HG02943 (cell line): ENCODE results near the gene ABLIM3.
"Not testable (repeated sequence)": the region's sequence is repeated elsewhere in the genome, so short reads cannot be mapped to it uniquely, and the experiment has no call there.

ENCODE experiments used
- ATAC-seq: cut with Tn5 transposase; IDR thresholded peaks from one replicate; pipeline ENCODE4 v1.9.1; 2021; ENCODE audit warnings: mild to moderate bottlenecking, low read depth, moderate library complexity; ENCODE audit not compliant: unreplicated experiment

The ABLIM3 gene

DNA sequence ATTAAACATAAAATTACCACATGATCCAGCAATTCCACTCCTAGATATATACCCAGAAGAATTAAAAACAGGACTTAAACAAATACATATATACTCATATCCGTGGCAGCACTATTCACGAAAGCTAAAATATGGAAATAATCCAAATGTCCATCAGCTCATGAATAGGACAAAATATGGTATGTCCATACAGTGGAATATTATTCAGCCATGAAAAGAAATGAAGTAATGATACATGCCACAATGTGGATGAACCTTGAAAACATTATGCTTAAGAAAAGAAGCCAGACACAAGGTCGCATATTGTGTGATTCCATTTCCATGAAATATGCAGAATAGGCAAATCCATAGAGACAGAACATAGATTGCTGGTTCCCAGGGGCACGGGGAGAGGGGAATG is 105.6 kb downstream of the ABLIM3 start:
- no peak for ATAC-seq

DNA sequence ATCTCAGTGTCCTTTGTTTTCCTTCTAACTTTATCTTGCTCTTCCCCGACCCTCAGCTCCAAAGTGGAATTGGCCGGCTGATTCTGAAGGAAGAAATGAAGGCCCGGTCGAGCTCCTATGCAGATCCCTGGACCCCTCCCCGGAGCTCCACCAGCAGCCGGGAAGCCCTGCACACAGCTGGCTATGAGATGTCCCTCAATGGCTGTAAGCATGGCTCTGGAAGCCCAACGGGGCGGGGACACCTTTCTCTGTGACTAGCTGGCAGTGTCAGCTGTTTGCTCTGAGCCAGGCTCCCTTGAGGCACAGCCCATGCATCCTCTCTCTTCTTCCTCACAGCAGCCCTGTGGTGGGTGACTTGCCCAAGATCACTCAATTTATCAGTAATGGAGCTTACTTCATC is 106.4 kb downstream of the ABLIM3 start:
- ATAC-seq = no peak

DNA sequence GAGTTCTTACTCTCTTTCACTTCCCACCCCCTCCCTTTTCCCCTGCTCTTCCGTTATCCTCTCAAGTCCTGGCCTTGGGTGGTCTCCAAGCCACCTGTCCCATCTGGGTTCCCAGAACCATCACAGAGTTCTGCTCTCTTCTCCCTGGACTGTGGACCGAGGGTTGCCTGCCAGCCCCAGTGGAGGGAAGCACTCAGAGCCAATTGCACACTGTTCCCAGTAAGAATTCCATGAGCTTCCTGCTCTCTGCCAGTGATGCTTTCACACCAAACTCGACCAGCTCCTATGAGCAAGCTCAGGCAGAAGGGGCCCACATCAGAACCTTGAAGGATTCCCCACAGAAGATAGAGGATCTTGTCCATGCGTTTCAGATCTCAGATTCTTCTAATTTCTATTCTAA is 110.3 kb downstream of the ABLIM3 start:
- no peak for ATAC-seq

DNA sequence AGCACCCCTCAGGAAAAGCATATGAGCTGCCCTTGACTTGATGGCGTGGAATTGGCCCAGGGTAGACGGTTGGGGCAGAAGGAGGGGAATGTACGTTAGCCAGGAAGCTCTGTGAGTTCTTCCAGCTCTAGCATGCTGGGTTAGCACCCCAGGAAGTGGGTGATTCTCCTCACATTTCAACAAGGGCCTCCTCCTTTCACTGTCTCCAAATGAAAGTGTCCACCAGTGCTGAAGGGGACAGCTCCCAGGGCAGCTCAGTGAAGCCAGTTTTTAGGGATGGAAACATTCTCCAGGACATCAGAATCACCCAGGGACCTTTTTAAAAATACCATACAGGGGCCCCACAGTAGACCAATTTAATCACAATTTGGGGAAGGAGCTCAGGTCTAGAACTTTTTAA is 113.2 kb downstream of the ABLIM3 start:
- no peak for ATAC-seq

DNA sequence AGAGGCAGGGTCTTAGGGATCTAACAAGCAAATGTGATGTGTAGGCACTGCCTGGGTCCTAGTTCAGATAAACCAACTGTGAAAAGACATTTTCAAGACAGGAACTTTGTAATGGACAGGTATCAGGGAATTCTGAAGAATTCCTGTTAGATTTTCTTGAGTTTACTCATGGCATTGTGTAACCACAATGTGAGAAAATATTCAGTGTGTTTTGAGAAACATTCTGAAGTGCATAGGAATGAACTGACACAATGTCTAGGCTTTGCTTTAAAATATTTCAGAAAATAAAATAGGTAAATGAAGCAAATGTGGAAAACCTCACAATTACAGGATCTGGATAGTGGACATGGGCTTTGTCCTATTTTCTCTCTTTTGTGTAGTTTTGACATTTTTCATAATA is 115.2 kb downstream of the ABLIM3 start:
- ATAC-seq = no peak

DNA sequence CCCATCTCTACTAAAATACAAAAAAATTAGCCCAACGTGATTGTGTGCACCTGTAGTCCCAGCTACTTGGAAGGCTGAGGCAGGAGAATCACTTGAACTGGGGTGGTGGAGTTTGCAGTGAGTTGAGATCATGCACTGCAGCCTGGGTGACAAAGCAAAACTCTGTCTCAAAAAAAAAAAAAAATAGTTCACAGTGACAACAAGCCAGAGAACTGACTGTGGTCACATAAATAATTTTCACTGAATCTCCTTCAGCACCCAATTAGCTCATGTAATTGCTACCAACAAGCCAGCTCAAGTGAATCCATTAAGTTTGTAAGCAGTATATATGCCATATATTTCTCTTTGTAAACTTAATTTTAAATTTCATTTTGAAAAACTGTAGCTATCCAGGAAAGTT is 115.8 kb downstream of the ABLIM3 start:
- ATAC-seq = no peak

DNA sequence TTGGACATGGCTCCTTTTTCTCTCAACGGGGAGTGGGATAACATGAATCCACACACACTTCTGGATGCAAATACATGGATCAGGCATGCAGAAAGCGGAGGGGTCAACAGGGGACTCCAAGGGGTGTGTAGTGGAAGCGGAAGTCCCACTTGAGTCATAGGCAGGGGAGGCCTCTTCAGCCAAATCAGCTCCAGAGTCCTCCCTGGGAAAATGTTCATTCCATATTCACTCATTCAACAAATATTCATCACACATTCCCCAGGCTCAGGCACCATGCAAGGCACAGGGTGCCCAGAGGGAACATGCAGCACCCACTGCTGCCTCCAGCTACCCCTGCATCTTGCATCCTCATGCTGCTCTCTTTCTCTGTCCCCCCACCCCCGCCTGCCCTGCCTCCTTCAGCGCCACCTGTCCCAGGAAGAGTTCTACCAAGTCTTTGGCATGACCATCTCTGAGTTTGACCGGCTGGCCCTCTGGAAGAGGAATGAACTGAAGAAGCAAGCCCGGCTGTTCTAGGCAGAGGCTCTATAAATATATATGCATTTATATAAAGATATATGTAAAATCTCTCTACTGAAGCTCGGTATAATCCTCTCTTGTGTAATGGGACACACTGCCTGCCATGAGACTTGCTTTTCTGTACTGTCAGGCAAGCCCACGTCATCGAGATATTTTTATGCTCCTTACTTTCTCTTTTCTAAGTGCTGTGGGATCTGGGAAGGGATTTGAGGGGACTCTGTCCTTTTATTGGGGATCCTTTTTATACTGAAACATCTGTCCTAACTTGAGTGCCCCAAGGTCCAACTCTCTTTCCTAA is 116.8 kb downstream of the ABLIM3 start:
- no peak for ATAC-seq

DNA sequence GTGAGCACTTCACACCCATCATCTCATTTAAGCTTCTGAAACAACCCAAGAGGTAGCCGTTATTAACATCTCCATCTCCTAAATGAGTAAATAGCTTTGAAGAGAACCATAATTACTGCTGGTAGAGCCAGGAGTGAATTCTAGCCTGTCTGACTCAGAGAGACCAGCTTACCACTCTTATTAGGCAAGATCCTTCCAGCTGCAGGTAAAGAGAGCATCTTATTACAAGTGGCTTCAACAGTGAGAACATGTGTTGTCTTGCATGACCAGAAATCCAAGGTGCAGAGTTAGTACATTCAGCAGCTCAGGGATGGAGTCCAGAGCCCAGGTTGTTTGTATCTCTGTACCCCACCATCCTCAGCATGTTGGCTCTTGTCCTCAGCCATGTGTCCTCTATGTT is 119.5 kb downstream of the ABLIM3 start:
- no peak for ATAC-seq

DNA sequence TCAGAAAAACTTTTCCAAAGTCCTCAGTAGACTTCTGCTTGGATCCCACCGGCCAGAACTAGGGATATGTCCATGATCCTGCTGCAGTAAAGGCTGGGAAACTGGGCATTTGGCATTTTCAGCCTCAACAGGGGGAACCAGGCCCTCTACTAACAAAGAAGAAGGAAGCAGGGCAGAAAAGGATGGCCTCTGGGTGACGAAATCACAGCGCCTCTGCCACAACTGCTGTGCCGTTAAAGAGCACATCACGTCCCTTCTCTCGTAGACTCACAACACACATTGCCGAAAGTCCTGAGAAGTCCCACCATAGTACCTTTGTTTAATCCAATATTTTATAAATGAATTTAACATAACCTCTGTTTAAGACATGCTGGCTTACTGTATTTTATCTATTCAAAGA is 120.0 kb downstream of the ABLIM3 start:
- ATAC-seq = no peak

DNA sequence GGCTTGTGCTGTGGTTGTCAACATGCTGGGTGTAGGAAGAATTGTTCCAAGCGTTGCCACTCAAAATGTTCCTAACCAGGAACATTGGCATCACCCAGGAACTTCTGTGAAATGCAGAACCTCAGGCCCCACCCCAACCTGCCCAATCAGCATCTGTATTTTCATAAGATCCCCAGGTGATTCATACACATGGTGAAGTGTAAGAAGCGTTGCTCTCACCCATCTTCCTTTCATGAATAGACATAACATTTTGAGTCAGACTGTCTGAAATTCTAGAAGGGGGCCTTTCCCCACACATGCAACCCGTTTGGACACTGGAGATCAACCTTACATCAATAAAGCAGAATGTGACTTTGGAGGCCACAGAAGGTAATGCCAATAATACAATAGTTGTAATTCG is 121.0 kb downstream of the ABLIM3 start:
- ATAC-seq = no peak

DNA sequence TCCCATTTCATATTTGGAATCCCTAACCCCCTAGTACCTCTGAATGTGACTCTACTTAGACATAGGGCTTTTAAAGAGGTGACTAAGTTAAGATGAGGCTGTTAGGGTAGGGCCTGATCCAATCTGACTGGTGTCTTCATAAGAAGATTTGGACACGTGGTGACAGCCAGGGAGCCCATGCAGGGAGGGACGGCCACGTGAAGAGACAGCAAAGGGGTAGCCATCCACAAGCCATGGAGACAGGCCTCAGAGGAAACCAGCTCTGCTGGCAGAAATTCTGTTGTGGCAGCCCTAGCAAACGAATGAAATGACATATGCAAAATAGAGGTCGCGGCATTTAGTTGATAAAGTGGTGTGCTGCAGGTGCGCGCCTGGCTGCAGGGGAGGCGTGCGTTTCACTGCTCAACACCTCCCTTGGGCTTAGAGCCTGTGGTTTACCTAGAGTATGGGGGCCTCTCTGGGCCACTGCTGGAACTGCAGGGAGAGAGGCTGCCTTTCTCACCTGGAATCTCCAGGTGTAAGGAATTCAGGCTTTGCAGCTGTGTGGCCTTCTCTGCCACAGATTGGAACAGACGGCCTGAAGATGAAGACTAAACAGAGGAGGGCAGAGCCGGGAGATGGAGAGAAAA is 123.3 kb downstream of the ABLIM3 start:
- peak; percentile 86 for ATAC-seq

DNA sequence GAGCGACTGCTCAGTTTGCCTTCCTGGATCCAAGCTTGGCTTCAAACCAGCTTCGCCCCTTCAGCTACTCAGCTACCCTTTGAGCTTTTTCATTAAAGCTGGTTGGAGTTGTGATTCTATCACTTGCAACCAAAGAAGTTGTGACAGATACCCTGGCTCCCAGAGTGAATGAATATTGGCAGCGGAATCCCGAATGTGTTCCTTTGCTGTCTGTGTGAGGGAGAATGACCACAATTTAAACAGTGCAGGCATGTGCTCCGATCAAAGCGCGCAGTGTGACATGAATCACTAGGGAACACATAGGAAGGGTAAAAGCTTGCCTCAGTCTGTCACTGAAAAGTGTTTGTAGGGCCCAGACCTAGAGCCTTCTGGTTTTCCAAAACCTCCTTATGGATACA is 123.8 kb downstream of the ABLIM3 start:
- ATAC-seq = no peak

DNA sequence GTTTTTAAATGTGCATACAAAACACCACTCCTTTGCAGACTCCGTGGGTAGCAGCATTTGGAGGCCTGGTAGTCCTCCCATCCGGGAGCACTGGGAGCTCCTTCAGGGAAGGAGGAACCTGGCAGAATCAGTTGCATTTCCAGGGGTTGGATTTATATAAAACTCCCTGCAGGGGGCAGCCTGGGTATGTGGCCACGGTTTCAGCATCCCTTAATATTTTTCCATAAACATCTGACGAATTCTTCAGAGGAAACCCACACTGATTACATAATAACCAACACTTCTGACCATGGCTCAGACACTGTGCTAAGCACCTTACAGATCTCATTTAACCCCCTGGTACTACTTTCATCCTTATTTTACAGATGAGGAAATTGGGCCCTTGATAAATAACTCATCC is 124.3 kb downstream of the ABLIM3 start:
- no peak for ATAC-seq

DNA sequence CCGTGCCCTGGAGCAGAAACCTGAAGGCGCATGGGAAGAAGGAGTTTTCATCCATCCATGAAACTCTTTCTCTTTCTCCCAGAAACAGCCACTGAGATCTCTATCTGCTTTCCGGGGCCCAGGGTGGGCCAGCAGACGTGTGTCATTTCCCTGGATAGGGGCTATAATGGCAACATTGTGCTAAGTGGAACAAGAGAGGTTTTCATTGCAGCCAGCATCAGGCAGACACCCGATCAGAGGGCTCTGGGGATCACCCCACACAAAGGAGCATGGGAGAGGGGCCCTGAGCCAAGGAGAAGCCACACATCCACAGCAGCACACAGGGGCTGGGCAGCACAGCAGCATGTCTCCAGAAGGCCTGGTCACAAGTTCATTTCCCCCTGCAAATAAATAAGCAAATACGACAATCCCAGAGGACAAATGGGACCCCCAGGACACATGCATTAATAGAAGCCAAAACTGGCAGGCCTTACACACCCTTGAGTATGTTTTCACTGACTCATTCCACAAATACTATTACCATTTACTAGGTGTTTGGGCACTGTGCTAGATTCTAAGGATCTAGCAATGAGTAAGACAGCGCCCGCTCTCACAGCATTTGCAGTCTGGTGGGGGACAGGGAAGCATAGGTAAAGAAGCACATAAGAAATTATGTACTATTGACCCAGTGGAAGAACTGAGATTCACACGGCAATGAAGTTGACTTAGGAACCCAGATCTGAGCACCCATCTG is 126.1 kb downstream of the ABLIM3 start:
- ATAC-seq = no peak

DNA sequence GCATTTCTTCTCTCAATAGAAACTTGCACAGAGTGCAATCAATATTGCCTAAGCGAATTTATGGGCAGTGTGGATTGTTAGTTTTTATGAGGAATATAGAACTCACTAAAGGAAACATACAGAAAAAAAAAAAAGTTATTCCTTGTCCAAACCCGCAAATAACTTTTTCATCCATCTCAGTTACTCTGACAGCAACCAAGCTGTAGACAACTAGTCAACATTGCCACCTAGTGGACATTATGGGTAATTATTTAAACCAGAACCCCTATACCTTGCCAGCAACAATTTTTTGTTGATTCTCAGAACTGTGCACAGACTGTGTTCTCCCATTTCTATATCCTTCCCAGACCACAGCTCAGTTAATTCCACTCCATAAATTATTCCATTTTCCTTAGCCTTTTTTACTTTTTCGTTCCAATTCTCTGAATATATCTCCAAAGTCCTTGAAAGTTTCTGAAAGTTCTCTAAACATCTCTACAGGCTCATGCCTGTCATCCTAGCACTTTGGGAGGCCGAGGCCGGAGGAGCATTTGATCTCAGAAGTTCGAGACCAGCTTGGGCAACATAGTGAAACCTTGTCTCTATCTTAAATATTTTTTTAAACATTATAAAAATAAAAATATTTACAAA is 127.8 kb downstream of the ABLIM3 start:
- ATAC-seq = no peak

DNA sequence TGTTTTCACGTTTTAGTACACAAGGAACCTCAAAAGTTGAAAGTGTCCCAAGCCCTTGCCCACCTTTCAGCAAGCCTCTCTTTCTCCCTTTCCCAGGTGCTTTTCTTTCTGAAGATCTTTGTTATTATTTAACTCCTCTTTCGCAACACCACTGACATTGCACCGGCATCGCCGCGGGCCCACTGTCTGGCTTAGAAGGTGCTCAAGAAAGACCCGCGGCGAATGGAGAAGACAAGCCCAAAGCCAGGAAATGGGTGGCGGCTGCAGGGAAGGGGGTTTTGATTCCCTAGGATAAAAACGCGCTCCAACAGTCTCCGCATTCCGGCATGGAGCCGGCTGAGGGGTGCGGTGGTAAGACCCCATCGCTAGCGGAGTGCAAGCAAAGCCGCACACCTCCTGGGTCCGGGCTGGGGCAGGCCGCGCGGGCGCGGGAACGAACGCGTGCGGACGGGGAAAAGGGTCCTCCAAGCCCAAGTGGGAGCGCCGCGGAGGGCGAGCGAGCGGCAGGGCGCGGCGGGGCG is 130.0 kb downstream of the ABLIM3 start:
- no peak for ATAC-seq

DNA sequence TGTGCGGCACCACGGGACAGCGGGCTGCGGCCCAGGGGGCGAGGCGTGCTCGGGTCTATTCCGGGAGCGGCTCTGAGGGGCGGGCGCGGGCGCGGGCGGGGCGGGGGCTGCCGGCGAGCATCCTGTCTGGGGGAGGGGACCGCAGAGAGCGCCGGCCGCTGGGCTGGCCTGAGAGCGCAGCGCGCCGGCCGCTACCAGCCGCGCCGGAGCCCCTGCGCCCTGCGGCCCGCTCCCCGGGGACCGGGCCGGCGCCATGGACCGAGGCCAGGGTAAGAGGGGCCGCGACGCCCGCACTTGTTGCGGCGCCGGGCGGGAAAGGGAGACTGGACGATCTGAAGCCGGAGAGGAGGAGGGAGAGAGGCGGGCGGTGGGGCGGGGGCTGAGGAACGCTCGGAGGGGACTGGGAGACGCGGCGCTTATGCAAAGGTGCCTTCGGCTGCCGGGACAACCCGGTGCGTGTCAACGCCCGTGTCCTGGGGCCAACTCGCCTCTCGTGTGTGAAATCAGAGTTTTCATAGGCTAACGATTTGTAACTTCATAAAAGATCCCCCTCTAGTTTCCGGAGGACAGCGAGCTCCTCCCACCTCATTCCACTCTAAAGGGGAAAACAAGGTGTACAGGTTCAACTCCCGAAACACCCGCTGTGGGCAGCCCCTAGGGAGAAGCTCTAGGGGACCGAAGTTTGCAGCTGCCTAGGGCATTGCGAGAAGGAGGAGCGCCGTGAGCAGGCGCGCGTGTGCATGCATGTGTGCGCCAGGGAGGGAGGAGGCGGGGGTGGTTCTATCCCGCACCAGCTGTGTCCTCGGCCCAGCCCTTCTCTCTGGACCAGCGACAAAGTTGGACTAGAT is 130.6 kb downstream of the ABLIM3 start, which contains the start of gene AFAP1L1:
TSS of gene AFAP1L1 (plus strand) at position 144 of the 848 bp plus-strand sequence. CDS start at position 254, 110 bp downstream.
- ATAC-seq = no peak

DNA sequence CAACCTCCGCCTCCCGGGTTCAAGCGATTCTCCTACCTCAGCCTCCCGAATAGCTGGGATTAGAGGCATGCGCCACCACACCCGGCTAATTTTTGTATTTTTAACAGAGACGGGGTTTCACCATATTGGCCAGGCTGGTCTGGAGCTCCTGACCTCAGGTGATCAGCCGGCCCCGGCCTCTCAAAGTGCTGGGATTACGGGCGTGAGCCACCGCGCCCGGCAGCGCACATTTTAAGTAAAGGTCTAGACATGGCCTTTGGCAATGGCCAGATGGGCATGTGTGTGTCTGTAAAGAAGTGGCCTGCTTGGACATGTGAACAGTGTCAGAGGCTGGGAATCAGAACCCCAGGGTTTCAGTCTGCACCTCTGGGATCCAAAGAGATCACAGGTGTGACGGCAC is 131.5 kb downstream of the ABLIM3 start:
- ATAC-seq = not testable (repeated sequence)

DNA sequence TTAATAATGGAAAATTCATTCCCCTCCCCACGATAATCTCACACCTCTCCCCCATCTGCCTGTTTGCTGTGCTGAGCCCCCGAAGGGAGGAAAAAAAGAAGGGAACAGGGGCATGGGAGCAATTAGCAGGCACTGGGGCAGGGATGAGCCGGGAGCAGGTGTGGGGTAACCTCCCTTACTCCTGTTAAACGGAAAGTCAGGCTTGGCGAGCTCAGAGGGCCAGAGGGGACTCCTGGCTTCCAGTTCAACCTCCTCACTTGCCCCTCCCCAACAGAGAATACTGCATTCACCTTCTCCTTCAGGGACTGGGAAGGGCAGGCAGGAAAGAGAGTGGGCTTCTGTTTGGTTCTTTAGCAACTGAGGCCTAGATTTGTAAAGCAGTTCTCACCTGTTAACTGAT is 131.9 kb downstream of the ABLIM3 start:
- no peak for ATAC-seq

DNA sequence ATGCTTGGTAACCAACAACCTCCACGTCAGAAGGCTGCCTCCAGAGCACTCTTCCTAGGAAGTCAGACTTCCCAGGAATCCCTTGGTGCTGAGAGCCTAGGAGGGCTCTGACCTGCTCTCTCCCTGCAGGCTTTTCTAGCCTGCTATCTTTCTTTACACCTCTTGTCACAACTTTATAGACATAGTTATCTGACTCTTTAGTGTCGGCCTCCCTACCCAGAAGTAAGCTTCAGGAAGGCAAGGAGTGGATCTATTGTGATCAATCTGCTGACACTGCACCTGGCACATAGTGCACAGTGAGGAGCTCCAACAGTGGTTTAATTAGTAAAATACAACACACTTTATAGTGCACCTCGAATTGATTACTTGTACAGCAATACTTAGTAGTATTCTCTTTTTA is 132.7 kb downstream of the ABLIM3 start:
- ATAC-seq = no peak
